ENCODE results near the gene NACC1. TPM values are rescaled to one million over a fixed set of nuclear protein-coding genes. Genes with fewer than 3 reads are reported as not detected.

Gene NACC1
- total RNA-seq, 1 donor from 2014 or later, result 99.4 TPM

DNA sequence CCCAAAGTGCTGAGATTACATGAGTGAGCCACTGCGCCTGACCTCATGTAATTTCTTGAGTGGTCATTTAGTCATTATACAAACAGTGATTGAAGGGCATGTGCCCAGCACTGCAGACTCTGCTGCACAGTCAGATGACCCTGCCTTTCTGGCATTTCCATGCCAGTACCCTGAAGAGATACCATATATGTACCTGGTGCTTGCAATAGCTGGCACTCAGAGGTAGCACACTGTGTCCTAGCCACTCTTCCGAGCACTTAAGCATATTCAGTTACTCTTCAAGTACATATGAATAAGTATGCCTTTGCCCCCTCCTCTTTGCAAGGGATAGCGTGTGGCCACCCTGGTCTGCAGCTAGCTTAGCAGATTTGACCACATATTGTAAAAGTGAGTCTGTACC, 16.6 kb downstream of the NACC1 start:
- no peak for DNase-seq (ENCODE audit: low read depth, low spot score)
- H3K4me3 Mint-ChIP-seq, result no peak overlapping the region
- no peaks in the 10 kb centered on the region for H3K27me3 Mint-ChIP-seq (ENCODE audit: low read depth)
- no peak overlapping the region for H3K27ac Mint-ChIP-seq (ENCODE audit: unreplicated experiment)
- H3K36me3 Mint-ChIP-seq (ENCODE audit: low read depth), result no peaks in the 10 kb centered on the region
- no peak for TF ChIP-seq CTCF (conservative IDR thresholded peaks at IDR 0.05)
- no peaks in the 10 kb centered on the region for H3K9me3 Mint-ChIP-seq
- peaks cover 7% of the 10 kb centered on the region for H3K4me1 Mint-ChIP-seq

DNA sequence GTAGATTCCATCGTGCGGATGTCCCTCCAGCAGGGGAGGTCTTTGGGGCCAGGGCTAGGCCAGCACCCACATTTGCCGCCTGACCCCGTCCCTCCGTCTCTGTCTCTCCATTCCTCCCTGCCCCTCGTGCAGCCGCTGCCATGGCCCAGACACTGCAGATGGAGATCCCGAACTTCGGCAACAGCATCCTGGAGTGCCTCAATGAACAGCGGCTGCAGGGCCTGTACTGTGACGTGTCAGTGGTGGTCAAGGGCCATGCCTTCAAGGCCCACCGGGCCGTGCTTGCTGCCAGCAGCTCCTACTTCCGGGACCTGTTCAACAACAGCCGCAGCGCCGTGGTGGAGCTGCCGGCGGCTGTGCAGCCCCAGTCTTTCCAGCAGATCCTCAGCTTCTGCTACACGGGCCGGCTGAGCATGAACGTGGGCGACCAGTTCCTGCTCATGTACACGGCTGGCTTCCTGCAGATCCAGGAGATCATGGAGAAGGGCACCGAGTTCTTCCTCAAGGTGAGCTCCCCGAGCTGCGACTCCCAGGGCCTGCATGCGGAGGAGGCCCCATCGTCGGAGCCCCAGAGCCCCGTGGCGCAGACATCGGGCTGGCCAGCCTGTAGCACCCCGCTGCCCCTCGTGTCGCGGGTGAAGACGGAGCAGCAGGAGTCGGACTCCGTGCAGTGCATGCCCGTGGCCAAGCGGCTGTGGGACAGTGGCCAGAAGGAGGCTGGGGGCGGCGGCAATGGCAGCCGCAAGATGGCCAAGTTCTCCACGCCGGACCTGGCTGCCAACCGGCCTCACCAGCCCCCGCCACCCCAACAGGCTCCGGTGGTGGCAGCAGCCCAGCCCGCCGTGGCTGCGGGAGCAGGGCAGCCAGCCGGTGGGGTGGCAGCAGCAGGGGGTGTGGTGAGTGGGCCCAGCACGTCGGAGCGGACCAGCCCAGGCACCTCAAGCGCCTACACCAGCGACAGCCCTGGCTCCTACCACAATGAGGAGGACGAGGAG, 17.3 kb downstream of the NACC1 start:
- H3K4me3 Mint-ChIP-seq, result no peak overlapping the region
- peaks cover 7% of the 10 kb centered on the region for H3K4me1 Mint-ChIP-seq
- DNase-seq (ENCODE audit: low read depth, low spot score), result no peak
- H3K36me3 Mint-ChIP-seq (ENCODE audit: low read depth), result no peaks in the 10 kb centered on the region
- H3K27ac Mint-ChIP-seq (ENCODE audit: unreplicated experiment), result no peak overlapping the region
- H3K9me3 Mint-ChIP-seq, result no peaks in the 10 kb centered on the region
- no peak for TF ChIP-seq CTCF (conservative IDR thresholded peaks at IDR 0.05)
- no peaks in the 10 kb centered on the region for H3K27me3 Mint-ChIP-seq (ENCODE audit: low read depth)

DNA sequence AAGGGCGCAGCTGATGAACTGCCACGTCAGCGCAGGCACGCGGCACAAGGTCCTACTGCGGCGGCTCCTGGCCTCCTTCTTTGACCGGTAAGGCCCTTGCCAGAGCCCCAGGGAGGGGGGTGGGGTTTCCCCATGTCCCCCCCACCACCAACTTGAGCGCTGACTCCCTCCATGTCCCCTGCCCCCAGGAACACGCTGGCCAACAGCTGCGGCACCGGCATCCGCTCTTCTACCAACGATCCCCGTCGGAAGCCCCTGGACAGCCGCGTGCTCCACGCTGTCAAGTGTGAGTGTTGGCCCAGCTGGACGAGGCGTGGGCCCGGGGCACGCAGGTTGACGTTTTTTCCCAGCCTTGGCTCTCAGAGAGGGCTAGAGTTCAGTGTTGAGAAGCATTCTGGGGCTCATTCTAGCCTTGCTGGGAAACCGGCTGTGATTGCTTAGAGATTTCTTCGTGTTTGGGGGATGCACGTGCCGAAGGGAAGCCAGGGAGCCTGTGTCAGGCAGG, 19.3 kb downstream of the NACC1 start:
- no peak overlapping the region for H3K27ac Mint-ChIP-seq (ENCODE audit: unreplicated experiment)
- no peak for DNase-seq (ENCODE audit: low read depth, low spot score)
- H3K4me1 Mint-ChIP-seq, result peaks cover 4% of the 10 kb centered on the region
- peaks cover 2% of the 10 kb centered on the region for H3K36me3 Mint-ChIP-seq (ENCODE audit: low read depth)
- no peaks in the 10 kb centered on the region for H3K27me3 Mint-ChIP-seq (ENCODE audit: low read depth)
- no peak for TF ChIP-seq CTCF (conservative IDR thresholded peaks at IDR 0.05)
- H3K9me3 Mint-ChIP-seq, result no peaks in the 10 kb centered on the region
- H3K4me3 Mint-ChIP-seq, result no peak overlapping the region

DNA sequence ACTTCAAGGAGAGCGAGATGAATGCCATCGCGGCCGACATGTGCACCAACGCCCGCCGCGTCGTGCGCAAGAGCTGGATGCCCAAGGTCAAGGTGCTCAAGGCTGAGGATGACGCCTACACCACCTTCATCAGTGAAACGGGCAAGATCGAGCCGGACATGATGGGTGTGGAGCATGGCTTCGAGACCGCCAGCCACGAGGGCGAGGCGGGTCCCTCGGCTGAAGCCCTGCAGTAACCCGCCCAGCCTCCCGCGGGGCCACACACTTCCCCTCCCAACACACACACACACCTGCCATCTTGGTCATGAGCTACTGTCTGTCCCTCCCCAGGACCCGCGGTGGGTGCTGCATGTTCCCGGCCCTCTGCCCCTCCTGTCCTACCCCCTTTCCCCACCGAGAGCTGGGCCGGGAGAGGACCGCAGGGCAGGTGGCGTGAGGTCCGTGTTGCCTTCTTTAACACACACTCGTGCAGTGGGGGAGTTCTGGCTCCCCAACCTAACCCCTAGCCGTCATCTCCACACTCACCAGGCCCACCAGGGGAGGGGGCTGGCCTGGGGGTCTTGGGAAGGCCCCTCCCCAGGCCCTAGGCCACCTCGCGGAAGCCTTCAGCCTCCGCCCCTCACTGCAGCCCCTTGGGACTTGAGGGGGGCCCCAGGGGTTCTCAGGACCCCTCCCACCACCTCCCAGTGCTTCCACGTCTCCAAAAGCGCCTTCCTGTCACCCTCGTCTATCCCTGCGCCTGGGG, 20.3 kb downstream of the NACC1 start:
- no peak for DNase-seq (ENCODE audit: low read depth, low spot score)
- no peak overlapping the region for H3K4me3 Mint-ChIP-seq
- no peaks in the 10 kb centered on the region for H3K9me3 Mint-ChIP-seq
- H3K27ac Mint-ChIP-seq (ENCODE audit: unreplicated experiment), result peak overlapping the region; percentile 27
- no peaks in the 10 kb centered on the region for H3K4me1 Mint-ChIP-seq
- H3K27me3 Mint-ChIP-seq (ENCODE audit: low read depth), result no peaks in the 10 kb centered on the region
- H3K36me3 Mint-ChIP-seq (ENCODE audit: low read depth), result peaks cover 2% of the 10 kb centered on the region
- no peak for TF ChIP-seq CTCF (conservative IDR thresholded peaks at IDR 0.05)

- no peak for DNase-seq (ENCODE audit: low read depth, low spot score)
Observed at GRCh38 chr19:13138916-13139198, 20.8 kb downstream of the NACC1 start.

More at GRCh38 chr19:13138916-13139198, 20.8 kb downstream of the NACC1 start:
- H3K27ac Mint-ChIP-seq (ENCODE audit: unreplicated experiment), result no peak overlapping the region
- no peak for TF ChIP-seq CTCF (conservative IDR thresholded peaks at IDR 0.05)
- H3K36me3 Mint-ChIP-seq (ENCODE audit: low read depth), result peaks cover 2% of the 10 kb centered on the region
- H3K4me3 Mint-ChIP-seq, result no peak overlapping the region
- H3K27me3 Mint-ChIP-seq (ENCODE audit: low read depth), result no peaks in the 10 kb centered on the region
- no peaks in the 10 kb centered on the region for H3K9me3 Mint-ChIP-seq
- H3K4me1 Mint-ChIP-seq, result no peaks in the 10 kb centered on the region
